Activated CD8-positive, alpha-beta memory T cell treated with anti-CD3 and anti-CD28 coated beads for 48 hours (primary cell): ENCODE results near the gene MYL6B.
"Not testable (repeated sequence)": the region's sequence is repeated elsewhere in the genome, so short reads cannot be mapped to it uniquely, and the experiment has no call there.

Source experiments
- DNase-seq, 3 experiments: peaks; one replicate each; pipeline ENCODE4 v3.0.0-alpha.2; 2020; ENCODE audit warnings: low read depth in 2 of 3, low spot score in 2 of 3

MYL6B gene

GRCh38 chr12:56152132-56152755 lies at the start of gene MYL6B:
Gene MYL6B, plus strand, starts transcription at chr12:56152587. Its CDS starts 1,332 bp downstream, at chr12:56153919.
- peak; percentile 79 to 89 (median 80) for DNase-seq

GRCh38 chr12:56102683-56103065 lies 49.7 kb upstream of the MYL6B start:
- DNase-seq: no peak

GRCh38 chr12:56103066-56103711 lies 49.2 kb upstream of the MYL6B start:
- no peak for DNase-seq

- no peak for DNase-seq
These were observed 48.6 kb upstream of the MYL6B start for GRCh38 chr12:56103823-56104108.

- peak; percentile 92 to 97 (median 96) for DNase-seq
These were observed 48.1 kb upstream of the MYL6B start, which contains the start of gene PA2G4 for GRCh38 chr12:56104109-56104814. Gene PA2G4, plus strand, starts transcription at chr12:56104559. Its CDS starts 179 bp downstream, at chr12:56104738.

- DNase-seq: no peak
These were observed 47.4 kb upstream of the MYL6B start for GRCh38 chr12:56104815-56105608.

GRCh38 chr12:56105609-56105902 lies 46.8 kb upstream of the MYL6B start:
- no peak for DNase-seq

- no peak for DNase-seq
These were observed 45.1 kb upstream of the MYL6B start for GRCh38 chr12:56107242-56107641.

GRCh38 chr12:56110571-56110970 lies 41.8 kb upstream of the MYL6B start:
- no peak for DNase-seq

GRCh38 chr12:56114084-56114483 lies 38.3 kb upstream of the MYL6B start:
- no peak for DNase-seq

- no peak for DNase-seq
These were observed 37.1 kb upstream of the MYL6B start for GRCh38 chr12:56115329-56115728.

- DNase-seq: peak; percentile 80 to 95 (median 94)
These were observed 35.9 kb upstream of the MYL6B start, which contains the start of gene RPL41 for GRCh38 chr12:56116267-56117081. Gene RPL41, plus strand, starts transcription at chr12:56116633.

- DNase-seq: not testable (repeated sequence)
These were observed 35.2 kb upstream of the MYL6B start for GRCh38 chr12:56117082-56117706.

- DNase-seq: peak; percentile 93 to 98 (median 97)
These were observed 34.4 kb upstream of the MYL6B start, which contains the start of gene ZC3H10 for GRCh38 chr12:56117778-56118687. Gene ZC3H10, plus strand, starts transcription at chr12:56118266. Its CDS starts 2,297 bp downstream, at chr12:56120563.

GRCh38 chr12:56118688-56119357 lies 33.6 kb upstream of the MYL6B start:
- DNase-seq: no peak

- DNase-seq: no peak
These were observed 33.0 kb upstream of the MYL6B start for GRCh38 chr12:56119361-56119796.

GRCh38 chr12:56120158-56120846 lies 32.1 kb upstream of the MYL6B start:
- DNase-seq: no peak
